ENCODE data around the gene FBXO27.
"Not testable (repeated sequence)": the region's sequence is repeated elsewhere in the genome, so short reads cannot be mapped to it uniquely, and the experiment has no call there.

FBXO27 gene

DNA sequence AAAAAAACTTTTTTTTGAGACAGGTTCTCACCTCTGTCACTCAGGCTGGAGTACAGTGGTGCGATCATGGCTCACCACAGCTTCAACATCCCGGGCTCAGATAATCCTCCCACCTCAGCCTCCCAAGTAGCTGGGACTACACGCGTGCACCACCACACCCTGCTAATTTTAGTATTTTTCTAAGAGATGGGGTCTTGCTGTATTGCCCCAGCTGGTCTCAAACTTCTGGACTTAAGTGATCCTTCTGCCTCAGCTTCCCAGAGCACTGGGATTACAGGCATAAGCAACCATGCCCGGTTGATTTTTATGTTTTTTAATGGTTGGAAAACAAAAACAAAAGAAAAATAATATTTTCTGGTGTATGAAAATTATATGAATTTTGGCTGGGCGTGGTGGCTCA lies 42.6 kb upstream of the FBXO27 start:
- H2AFZ ChIP-seq, result no peak overlapping the region
- H3K27ac ChIP-seq, result no peak overlapping the region
- H3K36me3 ChIP-seq (ENCODE audit: control insufficient read depth, insufficient read depth, low read length), result no peaks in the 10 kb centered on the region
- H3K9ac ChIP-seq, result no peak overlapping the region
- no peaks in the 10 kb centered on the region for H3K27me3 ChIP-seq (ENCODE audit: control insufficient read depth, insufficient read depth, low read length)
- no peak overlapping the region for H3K4me3 ChIP-seq (ENCODE audit: low read depth, low read length)
- no peak overlapping the region for H3K4me2 ChIP-seq (ENCODE audit: low read length)
- H3K79me2 ChIP-seq, result no peaks in the 10 kb centered on the region
- H3K4me1 ChIP-seq, result peaks cover 5% of the 10 kb centered on the region
- TF ChIP-seq, protein P1, sequence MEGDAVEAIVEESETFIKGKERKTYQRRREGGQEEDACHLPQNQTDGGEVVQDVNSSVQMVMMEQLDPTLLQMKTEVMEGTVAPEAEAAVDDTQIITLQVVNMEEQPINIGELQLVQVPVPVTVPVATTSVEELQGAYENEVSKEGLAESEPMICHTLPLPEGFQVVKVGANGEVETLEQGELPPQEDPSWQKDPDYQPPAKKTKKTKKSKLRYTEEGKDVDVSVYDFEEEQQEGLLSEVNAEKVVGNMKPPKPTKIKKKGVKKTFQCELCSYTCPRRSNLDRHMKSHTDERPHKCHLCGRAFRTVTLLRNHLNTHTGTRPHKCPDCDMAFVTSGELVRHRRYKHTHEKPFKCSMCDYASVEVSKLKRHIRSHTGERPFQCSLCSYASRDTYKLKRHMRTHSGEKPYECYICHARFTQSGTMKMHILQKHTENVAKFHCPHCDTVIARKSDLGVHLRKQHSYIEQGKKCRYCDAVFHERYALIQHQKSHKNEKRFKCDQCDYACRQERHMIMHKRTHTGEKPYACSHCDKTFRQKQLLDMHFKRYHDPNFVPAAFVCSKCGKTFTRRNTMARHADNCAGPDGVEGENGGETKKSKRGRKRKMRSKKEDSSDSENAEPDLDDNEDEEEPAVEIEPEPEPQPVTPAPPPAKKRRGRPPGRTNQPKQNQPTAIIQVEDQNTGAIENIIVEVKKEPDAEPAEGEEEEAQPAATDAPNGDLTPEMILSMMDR (IDR thresholded peaks at IDR 0.05), result no peak
- no peaks in the 10 kb centered on the region for H3K9me3 ChIP-seq (ENCODE audit: control insufficient read depth, low read length)

DNA sequence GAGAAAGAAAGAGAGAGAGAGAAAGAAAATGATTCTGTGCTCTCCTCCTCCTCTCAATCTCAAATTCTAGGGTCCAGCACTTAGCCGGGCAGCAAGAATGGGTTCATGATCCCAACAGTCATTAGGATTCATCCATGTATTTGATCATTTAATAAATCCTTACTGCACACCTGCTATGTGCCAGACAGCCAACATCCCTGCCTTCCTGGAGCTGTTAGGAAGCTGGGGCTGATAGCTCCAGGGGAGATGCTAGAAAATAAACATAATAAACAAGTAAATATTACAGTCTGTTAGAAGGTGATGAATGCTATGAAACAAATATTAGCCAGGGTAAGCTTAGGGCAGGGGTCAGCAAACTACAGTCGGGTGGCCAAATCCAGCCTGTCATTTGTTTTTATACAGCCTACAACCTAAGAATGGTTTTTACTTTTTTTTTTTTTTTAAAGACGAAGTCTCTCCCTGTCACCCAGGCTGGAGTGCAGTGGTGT lies 41.9 kb upstream of the FBXO27 start:
- H3K27me3 ChIP-seq (ENCODE audit: control insufficient read depth, insufficient read depth, low read length), result no peaks in the 10 kb centered on the region
- H3K4me1 ChIP-seq, result peaks cover 5% of the 10 kb centered on the region
- H3K9me3 ChIP-seq (ENCODE audit: control insufficient read depth, low read length), result no peaks in the 10 kb centered on the region
- H3K27ac ChIP-seq, result no peak overlapping the region
- TF ChIP-seq, protein P1 (IDR thresholded peaks at IDR 0.05), result no peak
- no peaks in the 10 kb centered on the region for H3K79me2 ChIP-seq
- no peak overlapping the region for H3K9ac ChIP-seq
- no peaks in the 10 kb centered on the region for H3K36me3 ChIP-seq (ENCODE audit: control insufficient read depth, insufficient read depth, low read length)
- H2AFZ ChIP-seq, result no peak overlapping the region
- H3K4me3 ChIP-seq (ENCODE audit: low read depth, low read length), result no peak overlapping the region
- H3K4me2 ChIP-seq (ENCODE audit: low read length), result no peak overlapping the region

DNA sequence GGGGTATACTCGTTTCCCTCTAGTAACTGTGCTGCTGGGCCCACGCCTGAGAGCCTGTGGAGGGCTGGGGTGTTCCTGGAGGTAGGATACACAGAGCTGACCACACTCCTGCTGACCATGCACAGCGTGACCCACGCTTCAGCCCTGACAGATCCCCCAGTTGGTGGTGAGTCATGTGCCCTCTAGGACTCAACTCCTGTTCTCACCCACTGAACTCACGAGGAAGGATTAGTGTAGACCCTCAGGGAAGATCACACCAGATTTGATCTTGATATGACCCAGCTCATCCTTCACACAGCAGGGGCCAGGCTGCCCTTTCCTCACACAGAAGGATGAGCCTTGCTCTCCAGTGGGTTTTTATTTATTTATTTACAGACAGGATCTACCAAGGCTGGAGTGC lies 38.5 kb upstream of the FBXO27 start:
- H3K4me3 ChIP-seq (ENCODE audit: low read depth, low read length), result no peak overlapping the region
- H3K9ac ChIP-seq, result no peak overlapping the region
- H3K4me1 ChIP-seq, result peaks cover 11% of the 10 kb centered on the region
- no peaks in the 10 kb centered on the region for H3K9me3 ChIP-seq (ENCODE audit: control insufficient read depth, low read length)
- no peaks in the 10 kb centered on the region for H3K27me3 ChIP-seq (ENCODE audit: control insufficient read depth, insufficient read depth, low read length)
- H3K79me2 ChIP-seq, result no peaks in the 10 kb centered on the region
- TF ChIP-seq, protein P1 (IDR thresholded peaks at IDR 0.05), result no peak
- H3K4me2 ChIP-seq (ENCODE audit: low read length), result no peak overlapping the region
- H3K27ac ChIP-seq, result peak overlapping the region; percentile 68
- H3K36me3 ChIP-seq (ENCODE audit: control insufficient read depth, insufficient read depth, low read length), result no peaks in the 10 kb centered on the region
- peak overlapping the region; percentile 29 for H2AFZ ChIP-seq

DNA sequence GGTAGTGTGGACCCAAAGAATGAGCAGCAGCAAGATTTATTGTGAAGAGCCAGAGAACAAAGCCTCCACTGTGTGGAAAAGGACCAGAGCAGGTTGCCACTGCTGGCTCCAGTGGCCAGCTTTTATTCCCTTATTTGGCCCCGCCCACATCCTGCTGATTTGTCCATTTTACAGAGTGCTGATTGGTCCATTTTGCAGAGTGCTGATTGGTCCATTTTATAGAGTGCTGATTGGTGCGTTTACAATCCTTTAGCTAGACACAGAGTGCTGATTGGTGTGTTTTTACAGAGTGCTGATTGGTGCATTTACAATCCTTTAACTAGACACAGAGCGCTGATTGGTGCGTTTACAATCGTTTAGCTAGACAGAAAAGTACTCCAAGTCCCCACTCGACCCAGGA lies 35.9 kb upstream of the FBXO27 start:
- peak overlapping the region; percentile 71 for H3K27ac ChIP-seq
- H3K27me3 ChIP-seq (ENCODE audit: control insufficient read depth, insufficient read depth, low read length), result not testable (repeated sequence)

DNA sequence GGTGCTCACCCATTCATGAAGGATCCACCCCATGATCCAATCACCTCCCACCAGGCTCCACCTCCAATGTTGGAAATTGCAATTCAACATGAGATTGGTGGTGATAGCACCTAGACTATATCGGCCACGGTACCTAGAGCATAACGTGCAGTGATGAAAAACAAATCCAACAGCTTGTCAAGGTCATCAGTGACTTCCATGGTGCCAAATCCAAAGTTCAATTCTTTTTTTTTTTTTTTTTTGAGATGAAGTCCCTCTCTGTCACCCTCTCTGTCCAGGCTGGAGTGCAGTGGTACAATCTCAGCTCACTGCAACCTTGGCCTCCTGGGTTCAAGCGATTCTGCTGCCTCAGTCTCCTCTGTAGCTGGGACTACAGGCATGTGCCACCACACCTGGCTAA lies 34.8 kb upstream of the FBXO27 start:
- H3K4me2 ChIP-seq (ENCODE audit: low read length), result no peak overlapping the region
- H3K27ac ChIP-seq, result peak overlapping the region; percentile 71
- peaks cover 14% of the 10 kb centered on the region for H3K4me1 ChIP-seq
- no peaks in the 10 kb centered on the region for H3K27me3 ChIP-seq (ENCODE audit: control insufficient read depth, insufficient read depth, low read length)
- no peaks in the 10 kb centered on the region for H3K36me3 ChIP-seq (ENCODE audit: control insufficient read depth, insufficient read depth, low read length)
- no peaks in the 10 kb centered on the region for H3K9me3 ChIP-seq (ENCODE audit: control insufficient read depth, low read length)
- H3K4me3 ChIP-seq (ENCODE audit: low read depth, low read length), result no peak overlapping the region
- no peak overlapping the region for H3K9ac ChIP-seq
- no peaks in the 10 kb centered on the region for H3K79me2 ChIP-seq
- TF ChIP-seq, protein P1 (IDR thresholded peaks at IDR 0.05), result no peak
- H2AFZ ChIP-seq, result peak overlapping the region; percentile 10

More for the DNA sequence above, 35.9 kb upstream of the FBXO27 start:
- not testable (repeated sequence) for H3K9me3 ChIP-seq (ENCODE audit: control insufficient read depth, low read length); H3K4me3 ChIP-seq (ENCODE audit: low read depth, low read length); H3K79me2 ChIP-seq; H2AFZ ChIP-seq; H3K4me2 ChIP-seq (ENCODE audit: low read length); H3K36me3 ChIP-seq (ENCODE audit: control insufficient read depth, insufficient read depth, low read length); H3K9ac ChIP-seq
- H3K4me1 ChIP-seq, result peaks cover 14% of the 10 kb centered on the region

Data from parathyroid adenoma (tissue), 2 donors.